NB4 (cell line): ENCODE data around the gene LYPD8.

ENCODE experiments used
- DNase-seq: peaks from one replicate; pipeline ENCODE4 v3.0.0; 2010; ENCODE audit warnings: low read depth
- H3K4me3 ChIP-seq: one replicate; pipeline ENCODE4 v1.5.1; 2011; ENCODE audit warnings: mild to moderate bottlenecking, low read depth, low read length, moderate library complexity
- MYC ChIP-seq: IDR thresholded peaks from 2 replicates; pipeline ENCODE4 v1.6.1; 2011; ENCODE audit warnings: low read depth, low read length
- POLR2A ChIP-seq: IDR thresholded peaks from 2 replicates; pipeline ENCODE4 v1.6.1; 2011; ENCODE audit warnings: mild to moderate bottlenecking; ENCODE audit not compliant: insufficient read length; ENCODE audit errors: extremely low read depth
- TF ChIP-seq, protein P1 (sequence below): IDR thresholded peaks from 2 replicates; pipeline ENCODE4 v1.6.1; 2011; ENCODE audit warnings: low read depth, low read length
- TF ChIP-seq, protein P2 (sequence below): IDR thresholded peaks from one replicate; pipeline ENCODE4 v1.5.1; 2012; ENCODE audit warnings: low read depth, low read length

The LYPD8 gene

DNA sequence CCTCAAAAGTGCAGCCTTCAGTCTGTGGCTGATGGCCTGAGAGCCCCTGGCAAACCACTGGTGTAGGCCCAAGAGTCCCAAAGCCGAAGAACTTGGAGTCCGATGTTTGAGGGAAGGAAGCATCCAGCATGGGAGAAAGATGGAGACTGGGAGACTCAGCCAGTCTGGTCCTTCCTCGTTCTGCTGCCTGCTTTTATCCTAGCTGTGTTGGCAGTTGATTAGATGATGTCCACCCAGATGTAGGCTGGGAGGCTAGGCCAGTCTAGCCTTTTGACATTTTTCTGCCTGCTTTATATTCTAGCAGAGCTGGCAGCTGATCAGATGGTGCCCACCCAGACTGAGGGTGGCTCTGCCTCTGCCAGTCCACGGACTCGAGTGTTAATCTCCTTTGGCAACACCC lies 1.1 kb upstream of the LYPD8 start:
- no peak overlapping the region for H3K4me3 ChIP-seq
- TF ChIP-seq, protein P1, sequence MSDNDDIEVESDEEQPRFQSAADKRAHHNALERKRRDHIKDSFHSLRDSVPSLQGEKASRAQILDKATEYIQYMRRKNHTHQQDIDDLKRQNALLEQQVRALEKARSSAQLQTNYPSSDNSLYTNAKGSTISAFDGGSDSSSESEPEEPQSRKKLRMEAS: no peak
- TF ChIP-seq MYC (no peak), POLR2A (no peak)
- TF ChIP-seq, protein P2, sequence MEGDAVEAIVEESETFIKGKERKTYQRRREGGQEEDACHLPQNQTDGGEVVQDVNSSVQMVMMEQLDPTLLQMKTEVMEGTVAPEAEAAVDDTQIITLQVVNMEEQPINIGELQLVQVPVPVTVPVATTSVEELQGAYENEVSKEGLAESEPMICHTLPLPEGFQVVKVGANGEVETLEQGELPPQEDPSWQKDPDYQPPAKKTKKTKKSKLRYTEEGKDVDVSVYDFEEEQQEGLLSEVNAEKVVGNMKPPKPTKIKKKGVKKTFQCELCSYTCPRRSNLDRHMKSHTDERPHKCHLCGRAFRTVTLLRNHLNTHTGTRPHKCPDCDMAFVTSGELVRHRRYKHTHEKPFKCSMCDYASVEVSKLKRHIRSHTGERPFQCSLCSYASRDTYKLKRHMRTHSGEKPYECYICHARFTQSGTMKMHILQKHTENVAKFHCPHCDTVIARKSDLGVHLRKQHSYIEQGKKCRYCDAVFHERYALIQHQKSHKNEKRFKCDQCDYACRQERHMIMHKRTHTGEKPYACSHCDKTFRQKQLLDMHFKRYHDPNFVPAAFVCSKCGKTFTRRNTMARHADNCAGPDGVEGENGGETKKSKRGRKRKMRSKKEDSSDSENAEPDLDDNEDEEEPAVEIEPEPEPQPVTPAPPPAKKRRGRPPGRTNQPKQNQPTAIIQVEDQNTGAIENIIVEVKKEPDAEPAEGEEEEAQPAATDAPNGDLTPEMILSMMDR: no peak
- DNase-seq: no peak

DNA sequence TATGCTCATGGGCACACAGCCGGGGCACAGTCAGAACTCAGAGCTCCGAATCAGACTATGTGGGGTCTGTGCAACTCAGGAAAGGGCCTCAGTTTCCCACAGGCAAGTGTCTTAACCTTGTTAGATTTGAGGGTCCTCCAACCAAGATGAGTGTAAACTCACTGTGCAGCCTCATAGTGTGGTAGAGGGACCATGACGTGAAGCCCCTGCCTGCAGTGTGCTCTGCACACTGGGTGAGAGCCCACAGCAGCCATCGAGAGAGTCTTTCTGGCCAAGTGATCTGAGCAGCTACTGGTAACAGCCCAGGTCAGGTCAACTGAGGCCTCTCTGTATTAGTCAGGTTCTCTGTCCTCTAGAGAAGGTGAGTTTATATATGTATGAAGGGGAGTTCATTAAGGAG lies 592 bp upstream of the LYPD8 start:
- H3K4me3 ChIP-seq: no peak overlapping the region
- TF ChIP-seq POLR2A: no peak
- TF ChIP-seq, protein P1: no peak
- TF ChIP-seq, protein P2: no peak
- DNase-seq: no peak

DNA sequence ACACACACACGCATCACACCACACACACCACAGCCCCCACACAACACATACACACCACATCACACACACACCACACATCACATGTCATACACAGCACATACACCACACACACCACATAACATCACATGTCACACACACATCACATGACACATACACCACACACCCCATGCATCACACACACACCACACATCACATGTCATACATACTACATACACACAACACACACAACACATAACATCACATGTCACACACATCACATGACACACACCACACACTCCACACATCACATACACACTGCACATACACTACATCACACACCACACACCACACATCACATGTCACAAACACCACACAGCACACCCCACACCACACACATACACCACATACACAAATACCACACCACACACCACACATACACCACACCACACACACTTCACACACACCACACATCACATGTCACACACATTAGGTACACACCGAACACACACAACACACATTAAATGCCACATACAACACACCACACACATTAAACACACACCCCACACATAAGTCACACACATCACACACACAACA lies 1.8 kb downstream of the LYPD8 start:
- DNase-seq: no peak
- no peak overlapping the region for H3K4me3 ChIP-seq
- TF ChIP-seq, protein P2: no peak
- no peak for TF ChIP-seq POLR2A
- TF ChIP-seq MYC: no peak
- TF ChIP-seq, protein P1: no peak

- no peak overlapping the region for H3K4me3 ChIP-seq
- TF ChIP-seq, protein P2: no peak
- TF ChIP-seq POLR2A (no peak), MYC (no peak)
- TF ChIP-seq, protein P1: no peak
- no peak for DNase-seq
Measured at GRCh38 chr1:248753029-248753594, 2.4 kb downstream of the LYPD8 start.

GRCh38 chr1:248752161-248753028 lies 3.2 kb downstream of the LYPD8 start:
- DNase-seq: peak; percentile 20
- TF ChIP-seq, protein P1: no peak
- TF ChIP-seq, protein P2: no peak
- no peak for TF ChIP-seq POLR2A
- TF ChIP-seq MYC: no peak
- no peak overlapping the region for H3K4me3 ChIP-seq
